ENCODE data around the gene ANGEL1.

The ANGEL1 gene

DNA sequence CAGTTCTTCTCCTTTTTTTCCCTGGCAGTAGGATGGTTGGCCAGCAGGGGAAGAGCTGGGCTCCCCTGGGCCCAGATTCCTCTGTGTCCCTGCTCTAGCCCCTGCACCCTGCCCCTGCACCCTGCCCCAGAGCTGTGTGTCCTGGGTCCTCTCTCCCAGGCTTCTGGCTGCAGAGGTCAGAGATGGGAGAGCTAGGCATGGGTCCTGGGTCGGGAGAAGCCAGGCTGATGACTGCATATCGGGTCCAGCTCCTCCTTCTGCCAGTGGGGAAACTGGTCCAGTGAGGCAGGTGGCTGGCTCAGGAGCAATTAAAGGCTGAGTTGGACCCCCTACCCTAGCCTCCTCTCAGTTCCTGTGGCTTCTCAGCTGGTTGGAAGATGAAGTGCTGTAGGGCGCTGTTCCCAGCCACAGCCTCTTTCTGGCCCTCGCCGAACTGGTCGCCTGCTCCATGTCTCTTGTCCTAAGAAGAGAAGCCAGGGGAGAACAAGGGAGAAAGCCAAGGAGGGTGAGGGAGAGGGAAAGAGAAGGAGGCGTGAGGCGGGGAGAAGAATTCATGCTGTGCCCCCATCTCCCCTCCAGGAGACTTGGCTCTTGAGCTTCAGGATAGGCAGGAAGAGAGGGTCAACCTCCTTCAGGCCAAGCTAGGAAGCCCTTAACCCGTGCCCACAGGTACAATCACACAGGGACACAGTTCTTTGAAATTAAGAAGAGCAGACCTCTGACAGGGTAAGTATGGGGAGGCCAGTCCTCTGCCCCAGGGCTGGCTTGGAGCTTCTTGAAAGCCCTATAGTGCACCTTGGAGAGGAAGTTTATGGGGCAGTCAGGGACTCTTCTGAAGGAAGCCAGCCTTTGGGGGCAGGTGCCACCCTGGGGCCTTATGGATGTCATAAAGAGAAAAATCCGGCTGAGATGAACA is 41.9 kb downstream of the ANGEL1 start:
- H3K27me3 ChIP-seq = no peaks in the 10 kb centered on the region
- TF ChIP-seq, protein P1, sequence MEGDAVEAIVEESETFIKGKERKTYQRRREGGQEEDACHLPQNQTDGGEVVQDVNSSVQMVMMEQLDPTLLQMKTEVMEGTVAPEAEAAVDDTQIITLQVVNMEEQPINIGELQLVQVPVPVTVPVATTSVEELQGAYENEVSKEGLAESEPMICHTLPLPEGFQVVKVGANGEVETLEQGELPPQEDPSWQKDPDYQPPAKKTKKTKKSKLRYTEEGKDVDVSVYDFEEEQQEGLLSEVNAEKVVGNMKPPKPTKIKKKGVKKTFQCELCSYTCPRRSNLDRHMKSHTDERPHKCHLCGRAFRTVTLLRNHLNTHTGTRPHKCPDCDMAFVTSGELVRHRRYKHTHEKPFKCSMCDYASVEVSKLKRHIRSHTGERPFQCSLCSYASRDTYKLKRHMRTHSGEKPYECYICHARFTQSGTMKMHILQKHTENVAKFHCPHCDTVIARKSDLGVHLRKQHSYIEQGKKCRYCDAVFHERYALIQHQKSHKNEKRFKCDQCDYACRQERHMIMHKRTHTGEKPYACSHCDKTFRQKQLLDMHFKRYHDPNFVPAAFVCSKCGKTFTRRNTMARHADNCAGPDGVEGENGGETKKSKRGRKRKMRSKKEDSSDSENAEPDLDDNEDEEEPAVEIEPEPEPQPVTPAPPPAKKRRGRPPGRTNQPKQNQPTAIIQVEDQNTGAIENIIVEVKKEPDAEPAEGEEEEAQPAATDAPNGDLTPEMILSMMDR (IDR thresholded peaks at IDR 0.05; ENCODE audit: low read depth, low read length) = no peak

DNA sequence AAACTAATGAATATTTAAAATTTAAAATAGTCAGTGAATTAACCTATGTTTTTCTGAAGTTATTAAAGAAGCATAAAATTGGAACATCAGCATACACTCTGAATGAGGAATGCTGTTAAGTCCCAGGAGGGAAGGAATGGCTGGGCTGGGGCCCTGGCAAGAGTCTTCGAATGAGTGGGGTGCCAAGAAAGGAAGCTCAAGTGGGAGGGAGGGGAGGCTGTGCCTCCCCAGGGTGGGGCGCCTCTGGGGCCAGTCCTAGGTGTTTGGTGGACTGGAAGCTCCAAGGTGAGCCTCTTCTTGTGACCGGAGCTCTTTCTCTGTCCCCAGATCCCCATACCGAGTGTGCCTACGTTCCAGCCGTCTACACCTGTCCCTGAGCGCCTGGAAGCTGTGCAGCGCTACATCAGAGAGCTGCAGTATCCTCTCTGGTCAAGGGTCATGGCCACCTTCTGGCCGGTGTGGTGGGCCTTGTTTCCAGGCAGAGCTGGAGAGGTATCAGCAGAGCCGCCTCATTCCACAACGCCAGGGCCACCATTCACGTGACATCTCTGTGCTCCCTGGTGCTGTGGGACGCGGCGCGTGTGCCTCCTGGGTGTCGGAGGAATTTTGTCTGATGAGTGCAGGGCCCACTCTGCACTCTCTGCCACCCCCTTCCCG is 42.9 kb downstream of the ANGEL1 start:
- TF ChIP-seq, protein P1 (IDR thresholded peaks at IDR 0.05; ENCODE audit: low read depth, low read length) = no peak
- no peak overlapping the region for H3K4me3 ChIP-seq (ENCODE audit: low read depth, low read length)
- peaks cover 18% of the 10 kb centered on the region for H3K4me1 ChIP-seq
- H3K9me3 ChIP-seq = no peaks in the 10 kb centered on the region
- DNase-seq = no peak
- no peaks in the 10 kb centered on the region for H3K27me3 ChIP-seq
- no peaks in the 10 kb centered on the region for H3K36me3 ChIP-seq

More for the DNA sequence above, 41.9 kb downstream of the ANGEL1 start:
- no peak for DNase-seq
- Histone ChIP-seq H3K36me3 (no peaks in the 10 kb centered on the region), H3K4me1 (peaks cover 18% of the 10 kb centered on the region), H3K9me3 (no peaks in the 10 kb centered on the region), H3K4me3 (ENCODE audit: low read depth, low read length) (no peak overlapping the region)

DNA sequence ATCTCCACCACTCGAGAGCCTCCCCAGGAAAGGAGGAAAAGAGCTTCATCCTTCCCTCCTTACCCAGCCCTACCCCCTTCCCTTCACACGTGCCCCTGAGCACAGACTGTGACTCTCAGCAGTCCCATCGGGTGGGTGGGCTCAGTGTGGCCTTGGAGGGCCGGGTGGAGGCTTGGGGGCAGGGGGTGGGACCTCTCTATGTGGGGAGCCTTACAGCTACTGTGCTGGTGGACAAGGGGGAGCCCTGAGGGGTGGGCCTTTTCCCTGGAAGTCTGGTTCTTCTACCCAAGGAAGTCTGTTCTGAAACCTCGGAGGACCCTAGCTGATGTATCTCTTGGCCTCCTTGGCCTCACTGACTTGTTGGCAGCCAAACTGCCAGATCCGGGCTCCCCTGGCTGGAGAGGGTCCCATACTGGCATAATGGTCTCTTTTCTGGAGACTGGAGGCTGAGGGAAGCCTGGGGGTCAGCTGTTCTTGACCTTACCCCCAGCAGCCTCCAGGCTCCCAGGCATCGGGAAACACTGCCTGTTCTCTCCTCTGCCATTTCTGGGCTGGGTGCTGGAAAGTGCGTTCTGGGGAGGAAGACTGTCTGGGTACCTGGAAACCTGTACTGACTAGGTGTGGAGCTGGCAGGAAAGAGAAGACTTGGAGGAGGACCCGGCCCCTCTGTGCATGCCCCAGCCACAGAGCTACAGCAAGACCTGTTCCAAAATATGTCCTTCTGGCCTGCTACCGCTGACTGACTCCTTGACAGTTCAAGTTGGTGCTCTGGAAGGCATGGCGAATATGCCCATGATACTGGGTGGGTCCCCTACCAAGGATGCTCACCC is 43.8 kb downstream of the ANGEL1 start:
- Histone ChIP-seq H3K9me3 (no peaks in the 10 kb centered on the region), H3K36me3 (no peaks in the 10 kb centered on the region), H3K27me3 (no peaks in the 10 kb centered on the region), H3K4me3 (ENCODE audit: low read depth, low read length) (no peak overlapping the region), H3K4me1 (peaks cover 18% of the 10 kb centered on the region)
- TF ChIP-seq, protein P1 (IDR thresholded peaks at IDR 0.05; ENCODE audit: low read depth, low read length) = no peak
- no peak for DNase-seq

DNA sequence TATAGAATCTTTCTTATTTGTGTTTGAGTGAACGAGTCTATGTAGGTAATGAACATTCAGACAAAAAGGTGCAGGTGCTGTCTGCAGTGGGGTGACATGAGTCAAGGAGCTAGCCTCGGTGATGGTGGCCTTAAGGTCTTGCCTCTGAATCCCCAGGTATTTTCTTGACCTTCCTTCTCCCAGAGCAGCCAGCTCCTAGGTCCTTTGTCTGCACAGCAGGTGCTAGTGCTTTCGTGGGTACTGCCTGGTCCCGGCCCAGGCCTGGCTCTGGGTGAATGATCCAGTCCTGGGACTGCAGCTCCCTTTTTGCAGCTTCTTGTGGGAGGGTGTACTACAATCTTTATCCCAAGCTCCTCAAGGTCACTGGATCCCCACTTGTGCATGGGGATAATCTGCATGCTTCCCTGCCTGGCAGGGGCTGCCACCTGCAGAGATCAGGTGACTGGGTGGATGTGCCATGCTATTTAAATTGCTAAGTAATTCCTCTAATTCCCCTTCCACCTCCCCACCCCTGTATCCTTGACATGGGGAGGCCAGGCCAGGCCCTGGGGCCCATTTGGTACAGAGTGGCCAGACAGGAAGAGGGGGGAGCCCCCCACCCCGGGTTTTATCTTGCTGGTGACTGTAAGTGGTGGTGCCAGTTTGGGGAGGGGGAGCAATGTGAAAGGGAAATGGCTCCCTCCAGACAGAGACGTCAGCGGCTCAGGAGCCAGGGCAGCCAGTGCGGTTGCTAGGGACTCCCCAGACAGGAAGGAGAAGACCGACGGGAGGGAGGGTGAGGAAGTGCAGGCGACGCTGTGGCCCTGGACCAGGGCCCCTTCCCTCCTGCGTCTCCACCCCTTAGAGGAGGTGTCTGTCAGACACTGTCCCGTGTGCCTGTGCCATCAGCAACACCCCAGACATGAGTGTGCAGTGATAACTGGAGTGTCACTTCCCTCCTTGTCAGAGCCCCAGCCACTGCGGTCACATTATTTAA is 44.7 kb downstream of the ANGEL1 start:
- Histone ChIP-seq H3K4me3 (ENCODE audit: low read depth, low read length) (no peak overlapping the region), H3K36me3 (no peaks in the 10 kb centered on the region), H3K27me3 (no peaks in the 10 kb centered on the region), H3K9me3 (no peaks in the 10 kb centered on the region), H3K4me1 (peaks cover 14% of the 10 kb centered on the region)
- TF ChIP-seq, protein P1 (IDR thresholded peaks at IDR 0.05; ENCODE audit: low read depth, low read length) = no peak
- no peak for DNase-seq

DNA sequence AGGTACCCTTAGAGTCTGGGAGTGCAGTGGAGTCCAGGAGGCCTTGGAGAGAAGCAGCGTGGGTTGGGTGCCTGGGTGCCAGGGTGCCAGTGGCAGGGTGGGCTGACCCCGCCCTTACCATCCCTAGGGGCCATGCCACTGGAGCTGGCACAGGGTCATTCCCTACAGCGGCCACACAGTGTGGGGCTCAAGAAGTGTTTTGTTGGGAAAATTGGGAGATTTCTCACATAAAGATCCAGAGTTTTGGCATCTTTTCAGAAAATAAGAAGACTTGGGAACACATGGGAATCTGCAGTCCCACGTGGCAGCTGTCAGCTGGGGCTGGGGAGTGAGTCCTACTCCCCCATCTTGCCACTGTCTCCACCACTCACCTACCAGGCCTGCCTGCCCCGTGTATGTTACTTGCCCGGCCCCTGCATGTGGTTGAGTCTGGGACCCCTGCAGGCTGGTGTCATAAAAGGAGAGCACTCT is 47.2 kb downstream of the ANGEL1 start:
- Histone ChIP-seq H3K4me1 (peaks cover 6% of the 10 kb centered on the region), H3K4me3 (ENCODE audit: low read depth, low read length) (no peak overlapping the region), H3K36me3 (no peaks in the 10 kb centered on the region), H3K9me3 (no peaks in the 10 kb centered on the region), H3K27me3 (peaks cover 10% of the 10 kb centered on the region)
- no peak for DNase-seq
- TF ChIP-seq, protein P1 (IDR thresholded peaks at IDR 0.05; ENCODE audit: low read depth, low read length) = no peak
